Fibroblast of peridontal ligament (primary cell): ENCODE data around the gene CPED1.
"Not testable (repeated sequence)": the region's sequence is repeated elsewhere in the genome, so short reads cannot be mapped to it uniquely, and the experiment has no call there.

Experiments
- DNase-seq: peaks from one replicate; pipeline ENCODE4 v3.0.0-alpha.2; 2010; ENCODE audit errors: extremely low read depth

The CPED1 gene

DNA sequence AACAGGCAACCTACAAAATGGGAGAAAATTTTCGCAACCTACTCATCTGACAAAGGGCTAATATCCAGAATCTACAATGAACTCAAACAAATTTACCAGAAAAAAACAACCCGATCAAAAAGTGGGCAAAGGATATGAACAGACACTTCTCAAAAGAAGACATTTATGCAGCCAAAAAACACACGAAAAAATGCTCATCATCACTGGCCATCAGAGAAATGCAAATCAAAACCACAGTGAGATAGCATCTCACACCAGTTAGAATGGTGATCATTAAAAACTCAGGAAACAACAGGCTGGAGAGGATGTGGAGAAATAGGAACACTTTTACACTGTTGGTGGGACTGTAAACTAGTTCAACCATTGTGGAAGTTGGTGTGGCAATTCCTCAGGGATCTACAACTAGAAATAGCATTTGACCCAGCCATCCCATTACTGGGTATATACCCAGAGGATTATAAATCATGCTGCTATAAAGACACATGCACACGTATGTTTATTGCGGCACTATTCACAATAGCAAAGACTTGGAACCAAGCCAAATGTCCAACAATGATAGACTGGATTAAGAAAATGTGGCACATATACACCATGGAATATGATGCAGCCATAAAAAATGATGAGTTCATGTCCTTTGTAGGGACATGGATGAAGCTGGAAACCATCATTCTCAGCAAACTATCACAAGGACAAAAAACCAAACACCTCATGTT, 264.2 kb downstream of the CPED1 start:
- not testable (repeated sequence) for DNase-seq

DNA sequence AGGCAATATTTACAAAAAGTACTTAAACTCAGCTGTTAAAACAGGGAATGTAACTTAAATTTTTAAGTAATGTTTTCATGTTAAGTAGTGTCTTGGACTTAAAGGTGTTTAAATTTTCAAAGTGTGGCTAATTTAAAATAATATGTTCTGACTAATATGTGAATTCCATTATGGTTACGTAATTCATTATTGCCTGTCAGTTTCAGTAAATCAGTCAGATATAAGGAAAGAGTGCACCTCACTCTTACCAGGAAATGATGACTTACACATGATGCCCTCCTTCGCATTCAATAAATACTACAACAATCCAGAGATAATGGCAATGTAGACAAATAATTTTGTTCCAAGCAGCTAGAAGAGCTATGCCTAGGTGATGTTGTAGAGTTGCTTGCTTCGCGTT, 271.3 kb downstream of the CPED1 start:
- DNase-seq = no peak

DNA sequence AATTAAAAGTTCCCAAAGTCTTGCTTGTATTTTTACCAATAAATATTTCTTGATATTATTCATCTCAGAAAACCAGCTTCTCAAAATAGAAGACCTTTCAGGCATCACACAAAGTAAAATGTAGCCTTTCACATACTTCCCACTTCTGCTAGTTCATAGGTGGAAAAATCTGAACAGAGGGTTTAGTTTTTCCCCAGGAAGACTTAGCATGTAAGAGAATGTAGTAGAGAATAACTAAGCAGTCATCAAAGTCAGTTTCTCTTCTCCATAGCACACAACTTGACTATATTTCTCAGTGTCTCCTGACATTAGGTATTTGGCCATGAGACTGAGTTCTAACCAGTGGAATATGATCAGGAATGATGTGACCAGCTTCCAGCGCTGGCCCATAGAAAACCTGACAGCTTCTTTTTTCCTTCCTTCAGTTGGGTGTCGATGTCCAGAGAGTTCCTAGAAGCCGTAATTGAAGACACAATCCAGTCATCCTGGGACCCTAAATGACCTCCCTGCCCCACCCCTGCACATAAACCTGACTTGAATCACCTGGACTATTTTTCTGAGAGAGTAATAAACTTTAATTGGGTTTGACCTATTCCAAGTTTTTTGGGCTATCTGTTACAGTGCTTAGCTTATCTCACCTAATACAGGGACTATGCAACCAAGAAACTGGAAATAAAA, 272.8 kb downstream of the CPED1 start:
- no peak for DNase-seq

DNA sequence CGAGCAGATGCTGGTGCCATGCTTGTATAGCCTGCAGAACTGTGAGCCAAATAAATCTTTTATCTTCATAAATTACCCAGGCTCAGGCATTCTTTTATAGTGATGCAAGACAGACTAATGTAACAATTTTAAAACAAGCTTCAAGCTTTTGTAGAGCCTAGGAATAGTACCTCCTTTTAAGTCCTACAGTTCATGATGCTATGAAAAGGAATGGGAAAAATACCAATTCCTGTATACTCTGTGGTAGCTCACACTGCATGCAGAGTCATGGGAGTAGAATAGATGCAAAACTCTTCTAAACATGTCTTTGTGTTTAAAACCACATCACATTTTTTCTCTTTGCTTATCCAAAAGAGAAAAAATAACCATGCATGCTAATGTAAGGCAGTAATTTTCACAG, 273.7 kb downstream of the CPED1 start:
- peak; percentile 67 for DNase-seq

DNA sequence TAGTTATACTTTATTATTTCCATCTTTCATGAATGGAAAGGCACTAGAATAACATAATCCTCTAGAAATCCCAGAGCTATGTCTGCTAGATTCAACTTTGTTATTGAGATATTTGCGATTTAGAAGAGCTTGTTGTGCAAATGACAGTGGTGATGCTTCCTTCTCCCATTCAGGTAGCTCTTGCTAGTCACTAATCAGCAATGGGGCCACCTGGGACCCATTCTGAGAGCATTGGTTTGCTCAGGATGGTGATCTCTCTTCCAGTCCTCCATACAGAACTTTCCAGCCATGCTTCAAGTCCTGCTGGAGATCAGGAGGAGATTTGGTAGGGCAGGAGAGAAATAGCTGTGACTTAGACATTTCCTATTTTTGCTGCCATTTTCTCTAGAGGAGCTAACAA, 274.5 kb downstream of the CPED1 start:
- DNase-seq = no peak

DNA sequence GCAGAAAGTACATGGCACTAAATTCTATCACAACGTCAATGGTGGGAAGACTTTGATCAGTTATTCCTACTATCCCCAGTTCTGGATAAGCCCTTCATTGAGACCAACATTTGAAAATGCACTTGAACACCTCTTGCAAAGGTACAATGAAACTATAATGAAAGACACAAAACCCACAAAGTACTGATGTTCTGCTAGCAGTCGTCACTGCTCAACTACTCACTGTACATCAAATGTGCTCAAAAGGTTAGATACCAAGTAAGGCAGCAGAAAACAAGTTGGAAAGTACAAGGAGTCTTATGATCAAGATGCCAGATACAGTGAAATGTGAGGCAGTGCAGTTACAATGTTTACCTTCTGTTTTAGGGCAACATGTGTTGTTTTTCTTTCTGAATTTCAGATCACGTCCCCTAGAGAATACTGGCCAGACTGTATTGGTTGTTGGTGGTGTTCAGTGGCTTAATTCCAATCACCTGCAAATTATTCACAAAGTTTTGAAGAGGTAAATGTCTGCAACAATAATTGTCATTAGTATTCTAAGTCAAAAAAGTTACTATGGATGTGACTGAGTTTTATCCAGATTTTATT, 277.9 kb downstream of the CPED1 start:
- no peak for DNase-seq

DNA sequence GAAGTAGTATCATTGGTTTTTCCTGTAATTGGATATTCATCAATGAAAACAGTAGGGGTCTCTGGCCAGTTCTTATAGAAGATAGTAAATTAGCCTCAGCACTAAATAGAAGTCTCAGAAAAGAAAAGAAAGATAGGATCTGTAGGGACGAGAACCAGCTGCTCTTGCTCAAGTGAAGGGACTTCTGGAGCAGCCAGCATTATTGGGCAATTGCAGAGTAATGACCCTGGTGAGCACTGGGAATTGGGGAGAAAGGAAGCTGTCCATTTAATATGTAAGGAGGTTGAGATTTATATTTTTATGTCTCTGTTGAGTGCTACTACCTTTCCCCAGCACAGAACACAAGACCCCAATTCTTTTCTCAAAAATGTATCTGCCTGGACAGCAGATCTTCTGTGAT, 279.1 kb downstream of the CPED1 start:
- DNase-seq = no peak

DNA sequence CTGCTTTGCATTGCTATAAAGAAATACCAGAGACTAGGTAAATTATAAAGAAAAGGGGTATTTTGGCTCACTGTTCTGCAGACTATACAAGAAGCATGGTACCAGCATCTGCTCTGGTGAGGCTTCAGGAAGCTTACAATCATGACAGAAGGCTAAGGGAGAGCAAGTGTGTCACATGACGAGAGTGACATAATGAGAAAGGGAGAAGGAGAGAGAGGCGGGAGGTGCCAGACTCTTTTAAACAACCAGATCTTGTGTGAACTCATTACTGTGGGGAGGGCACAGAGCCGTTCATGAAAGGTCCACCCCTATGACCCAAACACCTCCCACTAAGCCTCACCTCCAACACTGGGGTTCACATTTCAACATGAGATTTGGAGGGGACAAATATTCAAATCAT, 281.3 kb downstream of the CPED1 start:
- DNase-seq = no peak

DNA sequence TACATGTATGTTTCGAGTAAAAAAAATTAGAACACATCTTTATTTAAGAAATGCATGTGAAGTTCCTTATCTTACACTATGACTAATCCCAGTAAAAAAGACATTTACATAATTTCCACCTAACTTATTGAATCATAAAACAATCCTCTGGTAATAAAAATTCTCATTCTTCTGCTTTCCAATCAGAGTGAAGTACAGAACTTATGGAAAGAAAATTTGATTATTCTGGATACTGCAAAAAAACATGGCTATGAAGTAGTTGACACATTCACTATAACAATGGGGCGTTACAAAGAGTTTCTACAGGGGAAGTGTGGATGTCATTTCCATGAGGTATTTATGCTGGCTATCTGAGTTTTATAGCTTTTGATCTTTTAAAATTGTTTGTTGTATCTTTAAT, 282.6 kb downstream of the CPED1 start:
- DNase-seq = no peak

DNA sequence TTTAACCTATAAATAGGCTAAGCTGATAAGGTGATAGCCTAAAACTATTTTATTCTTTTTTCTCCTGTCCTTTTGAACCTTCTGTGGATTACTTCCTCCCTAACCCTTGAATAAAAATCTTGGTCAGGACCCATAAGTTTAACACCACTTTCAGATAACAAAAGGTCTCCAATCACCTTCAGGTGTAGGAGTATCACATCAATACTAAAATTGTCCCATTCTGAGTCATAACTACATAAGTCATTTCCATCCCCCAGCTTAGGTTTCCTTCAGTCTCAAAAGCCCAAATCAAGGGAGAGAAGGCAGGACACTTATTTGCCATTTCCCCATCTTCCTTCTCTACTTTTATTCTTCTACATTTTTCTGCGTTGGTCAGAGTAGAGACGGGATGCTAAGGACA, 283.4 kb downstream of the CPED1 start:
- DNase-seq = no peak

DNA sequence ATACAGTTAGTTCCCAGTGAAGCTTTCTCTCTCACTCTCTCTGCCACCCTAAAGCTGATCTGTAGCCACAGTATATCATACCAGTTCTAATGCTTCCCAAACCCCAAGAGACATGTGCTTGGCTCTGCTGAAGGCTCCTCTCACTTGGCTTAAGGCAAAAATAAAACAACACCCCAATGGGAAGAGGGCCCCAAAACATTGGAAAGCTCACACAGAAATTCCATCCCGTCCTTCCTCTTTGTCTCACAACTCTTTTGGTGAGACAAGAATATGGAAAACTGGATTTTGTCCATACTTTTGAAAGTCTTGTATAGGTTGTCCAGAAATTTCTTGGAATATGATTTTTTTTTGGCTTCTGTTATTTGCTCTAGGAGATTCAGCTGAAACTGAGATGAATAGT, 284.2 kb downstream of the CPED1 start:
- no peak for DNase-seq

DNA sequence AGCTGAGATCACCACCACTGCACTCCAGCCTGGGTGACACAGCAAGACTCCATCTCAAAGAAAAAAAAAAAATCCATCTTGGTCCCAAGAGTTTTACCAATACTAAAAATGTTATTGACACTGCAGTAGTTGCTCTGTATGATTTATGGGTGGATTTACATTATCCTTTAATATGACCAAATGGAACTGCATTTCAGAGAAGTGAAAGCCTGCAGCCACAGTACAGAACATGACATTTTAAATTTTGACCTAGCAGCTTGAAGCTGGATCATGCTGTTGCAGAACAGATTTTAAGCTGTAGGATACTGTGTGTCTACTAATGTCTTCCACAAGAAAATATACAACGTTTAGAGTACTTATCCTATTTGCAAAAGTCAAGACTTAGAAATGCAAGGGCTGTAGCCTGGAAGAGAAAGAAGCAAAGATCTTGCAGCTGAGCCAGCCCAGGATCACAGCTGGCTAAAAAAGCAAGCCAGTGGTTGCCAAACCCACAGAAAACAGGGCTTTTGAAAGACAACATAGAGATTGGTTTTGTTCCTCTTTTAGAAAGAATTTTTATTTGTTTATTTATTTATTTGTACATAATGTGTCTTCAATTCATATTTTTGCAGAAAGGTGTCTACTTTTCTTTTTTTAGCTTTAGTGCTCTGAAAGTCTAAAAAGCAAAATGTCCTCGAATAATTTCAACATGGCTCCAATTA, 285.1 kb downstream of the CPED1 start:
- DNase-seq = peak; percentile 85

DNA sequence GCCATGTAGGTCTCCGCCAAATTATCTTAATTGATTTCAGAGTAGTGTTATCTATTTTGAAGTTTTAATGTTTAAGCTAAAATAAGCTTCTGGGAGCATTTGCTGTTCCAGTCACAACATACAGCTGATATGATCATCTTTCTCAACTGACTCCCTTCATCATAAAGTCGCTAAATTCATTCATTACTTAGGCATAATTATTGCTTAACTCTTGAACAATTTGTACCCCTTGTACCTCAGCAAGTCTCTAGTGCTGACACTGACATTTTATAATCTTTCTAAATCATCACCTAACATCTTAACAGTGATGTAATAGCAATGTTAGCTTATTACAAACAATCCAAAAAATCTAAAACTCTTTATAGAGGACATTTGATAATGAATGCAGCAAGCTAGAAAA, 286.0 kb downstream of the CPED1 start:
- no peak for DNase-seq

DNA sequence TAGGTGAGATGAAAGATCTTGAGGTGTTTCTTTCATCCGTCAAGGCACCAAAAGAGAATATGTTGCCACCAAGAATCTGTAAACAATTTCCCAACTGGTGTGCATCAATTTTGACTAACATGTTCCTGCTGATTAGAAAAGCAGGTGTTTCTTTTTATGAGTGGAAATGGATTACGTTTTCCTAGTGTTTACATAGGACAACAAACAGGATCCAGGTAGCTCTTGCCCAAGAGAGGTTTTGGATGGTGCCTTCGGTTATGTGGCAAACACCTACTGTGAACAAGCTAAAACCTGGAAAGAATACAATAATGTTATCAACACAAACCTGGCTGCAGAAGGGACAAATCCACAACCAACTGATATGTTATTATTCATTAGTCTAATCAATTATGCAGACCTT, 286.7 kb downstream of the CPED1 start:
- no peak for DNase-seq

DNA sequence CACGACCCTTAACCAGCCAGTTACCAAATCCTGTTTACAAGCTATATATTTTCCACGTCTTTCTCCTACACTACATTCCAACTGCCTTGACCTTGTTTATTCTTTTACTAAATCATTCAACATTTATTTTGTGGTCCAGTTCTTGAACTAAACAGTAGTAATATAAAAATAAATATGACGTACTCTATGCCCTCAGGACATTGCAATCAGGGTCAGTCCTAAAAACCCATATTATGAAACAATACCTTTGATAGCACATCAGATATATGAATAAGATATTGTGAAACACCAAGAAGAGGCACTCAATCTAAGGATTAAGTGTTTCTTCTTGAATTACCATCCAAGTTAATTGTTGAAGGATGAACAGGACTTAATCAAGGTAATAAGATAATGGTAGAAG, 287.8 kb downstream of the CPED1 start:
- no peak for DNase-seq

DNA sequence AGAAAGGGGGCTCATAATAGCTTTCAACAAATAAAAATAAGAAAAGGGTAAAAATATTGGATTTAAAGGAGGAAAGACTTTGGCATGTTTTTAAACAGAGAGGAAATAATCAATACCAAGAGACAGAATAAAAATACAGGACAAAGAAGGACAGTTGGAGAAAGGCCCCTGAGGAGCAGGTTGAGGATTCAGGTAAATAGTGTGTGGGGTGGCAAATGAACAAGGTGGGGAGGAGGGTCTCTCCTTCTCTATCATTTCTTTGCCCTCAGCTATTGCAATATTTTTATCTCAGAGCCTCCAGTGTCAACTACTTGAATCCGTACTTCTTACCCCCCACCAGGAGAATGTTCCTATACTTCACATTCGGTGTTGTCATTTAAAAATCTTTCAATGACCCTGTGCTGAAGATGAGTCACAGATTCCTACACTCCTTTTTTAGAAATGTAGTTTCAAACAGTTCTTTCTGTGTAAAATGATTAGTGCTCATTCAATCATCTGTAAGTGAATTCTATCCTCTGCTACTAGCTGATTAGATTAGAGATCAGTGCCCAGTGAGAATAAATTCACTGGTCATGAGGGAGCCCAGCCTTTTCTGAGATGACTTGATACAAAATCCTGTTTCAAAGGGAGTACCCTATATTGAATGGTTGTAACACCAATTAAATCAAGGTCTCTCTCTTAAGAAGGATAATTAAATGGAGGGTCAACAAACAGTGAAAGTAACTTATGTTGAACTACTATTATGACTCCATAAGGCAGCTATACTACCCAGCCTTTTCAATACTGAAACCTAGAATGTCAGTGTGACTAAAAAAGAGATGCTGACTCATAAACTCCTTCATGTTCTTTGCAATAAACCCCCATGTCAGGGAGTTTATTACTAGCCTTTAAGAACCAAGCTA, 289.9 kb downstream of the CPED1 start:
- peak; percentile 72 for DNase-seq

DNA sequence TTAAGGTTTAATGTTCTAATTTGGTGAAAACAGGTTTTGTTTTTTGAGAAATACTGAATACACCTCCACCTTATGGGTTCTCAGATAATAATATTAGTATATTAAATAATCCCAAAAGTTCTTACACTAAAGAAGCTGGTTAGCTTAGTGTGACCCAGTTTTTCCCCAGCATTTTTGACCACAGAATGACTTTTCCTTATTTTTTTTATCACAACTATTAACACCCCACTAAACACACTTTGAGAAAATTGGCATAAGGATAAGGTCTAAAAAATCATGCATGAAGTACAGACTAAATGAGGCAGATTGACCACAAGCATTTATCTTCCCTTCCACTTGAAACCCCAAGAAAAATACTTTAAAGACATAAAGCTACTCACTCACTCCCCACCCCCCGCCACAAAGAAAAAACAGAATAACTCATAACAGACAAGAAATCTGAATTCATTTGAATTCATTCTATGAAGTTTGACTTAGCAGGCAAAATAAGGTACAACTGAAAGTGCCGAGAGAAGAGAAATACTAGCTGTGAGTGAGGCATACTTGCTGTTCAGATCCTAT, 290.6 kb downstream of the CPED1 start:
- DNase-seq = peak; percentile 52

DNA sequence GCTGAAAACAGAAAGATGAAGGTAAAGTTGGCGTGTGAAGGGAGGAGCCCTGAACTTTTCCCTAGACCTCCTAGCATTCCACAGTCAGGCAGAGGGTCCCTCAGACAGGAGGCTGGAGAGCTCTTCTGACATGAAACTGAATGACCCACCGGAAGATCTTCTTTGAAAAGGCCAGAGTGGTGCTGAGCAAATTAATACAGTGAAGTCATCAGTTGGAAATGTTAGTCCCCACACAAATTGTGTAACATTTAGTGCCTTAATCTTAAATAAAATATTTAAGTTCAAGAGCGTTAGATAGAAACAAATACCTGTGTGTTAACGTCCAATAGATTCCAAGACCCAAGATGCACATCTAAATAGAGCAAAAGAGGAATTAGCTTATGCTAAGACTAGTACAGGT, 291.3 kb downstream of the CPED1 start:
- peak; percentile 17 for DNase-seq

DNA sequence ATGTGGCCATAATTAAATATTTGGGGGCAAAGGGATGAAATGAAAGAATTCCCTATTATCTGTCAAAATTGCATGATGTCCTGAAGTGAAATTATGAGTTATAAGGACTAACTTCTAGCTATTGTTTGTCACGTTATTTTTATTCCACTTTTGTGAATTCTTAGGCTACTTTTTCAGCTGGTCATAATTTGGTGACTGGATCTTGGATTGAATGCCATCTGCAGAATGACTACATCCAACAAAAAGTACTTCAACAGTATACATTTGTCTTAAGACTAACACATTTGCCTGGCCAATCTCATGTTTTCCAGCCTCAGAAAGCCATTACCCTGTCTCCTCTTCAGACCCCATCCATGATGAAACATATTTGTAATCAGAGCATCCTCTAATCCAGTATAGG, 292.1 kb downstream of the CPED1 start:
- DNase-seq = peak; percentile 11

DNA sequence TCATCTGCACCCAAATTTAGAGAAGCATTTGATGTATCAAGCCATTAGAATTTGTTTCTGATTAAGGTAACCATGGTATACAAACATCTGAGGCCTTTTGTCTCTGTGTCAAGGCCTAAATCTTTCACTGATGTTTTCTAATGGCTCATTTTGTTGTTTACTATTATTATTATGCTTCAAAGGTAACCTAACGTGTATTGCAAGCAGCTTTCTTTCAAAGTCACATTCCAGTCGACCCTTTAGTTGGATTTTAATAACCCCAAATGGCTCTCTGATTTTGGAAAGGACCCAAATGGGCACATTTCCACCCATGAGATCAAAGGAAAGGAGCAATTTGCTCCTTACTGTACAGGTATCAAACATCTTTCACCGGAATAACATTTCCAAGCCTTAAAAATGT, 293.6 kb downstream of the CPED1 start:
- no peak for DNase-seq

DNA sequence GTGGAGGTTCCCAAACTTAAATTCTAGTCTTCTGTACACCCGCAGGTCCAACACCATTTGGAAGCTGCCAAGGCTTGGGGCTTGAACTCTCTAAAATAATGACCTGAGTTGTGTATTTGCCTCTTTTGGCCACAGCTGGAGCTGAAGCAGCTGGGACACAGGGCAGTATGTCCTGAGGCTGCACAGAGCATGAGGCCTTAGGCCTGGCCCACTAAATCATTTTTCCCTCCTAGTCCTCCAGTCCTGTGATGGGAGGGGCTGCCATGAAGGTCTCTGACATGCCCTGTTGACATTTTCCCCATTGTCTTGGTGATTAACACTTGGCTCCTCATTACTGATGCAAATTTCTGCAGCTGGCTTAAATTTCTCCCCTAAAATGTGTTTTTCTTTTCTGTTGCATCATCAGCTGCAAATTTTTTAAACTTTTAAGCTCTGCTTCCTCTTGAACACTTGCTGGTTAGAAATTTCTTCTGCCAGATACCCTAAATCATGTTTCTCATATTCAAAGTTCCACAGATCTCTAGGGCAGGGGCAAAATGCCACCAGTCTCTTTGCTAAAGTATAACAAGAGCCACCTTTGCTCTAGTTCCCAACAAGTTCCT, 296.7 kb downstream of the CPED1 start:
- DNase-seq = no peak
